ENCODE data around the gene EMX1. TPM values are rescaled to one million over a fixed set of nuclear protein-coding genes. Genes with fewer than 3 reads are reported as not detected.

The EMX1 gene
- total and polyA plus RNA-seq, 12 donors, result 0.01 to 0.07 TPM; not detected in 10

GRCh38 chr2:72955228-72956049 lies 38.1 kb downstream of the EMX1 start:
- Histone ChIP-seq H3K27me3 (no peaks in the 10 kb centered on the region), H3K4me3 (no peak overlapping the region), H3K9me3 (no peaks in the 10 kb centered on the region), H3K27ac (no peak overlapping the region), H3K4me1 (peaks cover 0 to 17% (median 0%) of the 10 kb centered on the region in 9 donors), H3K36me3 (peaks cover 0 to 13% (median 0%) of the 10 kb centered on the region in 9 donors)
- WGBS, 2 donors, result 70 to 78% methylated on average over 24 of the region's 24 CpGs
- ATAC-seq (no peak), DNase-seq (no peak)
- TF ChIP-seq CTCF (IDR thresholded peaks at IDR 0.05), result no peak
- intact Hi-C loops (cut with DNase I), result no loop called here

DNA sequence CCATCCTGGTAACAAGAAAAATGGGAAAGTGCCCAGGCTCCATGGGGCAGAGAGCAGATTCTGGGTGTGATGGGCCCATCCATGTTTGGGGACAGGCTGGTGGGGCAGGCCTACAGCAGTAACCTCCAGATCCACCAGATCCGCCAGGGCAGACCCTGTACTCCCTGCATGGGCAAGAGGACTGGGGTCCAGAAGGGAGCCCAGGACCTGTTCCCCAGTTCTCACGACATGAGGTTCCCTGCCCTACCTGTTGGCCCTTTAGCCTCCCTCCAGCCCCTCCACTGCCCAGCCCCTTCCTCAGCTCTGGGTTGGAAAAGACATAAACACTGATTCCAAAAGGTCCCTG lies 38.7 kb downstream of the EMX1 start:
- H3K36me3 ChIP-seq, result peaks cover 0 to 14% (median 0%) of the 10 kb centered on the region in 9 donors
- H3K27me3 ChIP-seq, result no peaks in the 10 kb centered on the region
- ATAC-seq (no peak), DNase-seq (no peak)
- no peak for TF ChIP-seq CTCF (IDR thresholded peaks at IDR 0.05)
- intact Hi-C loops (cut with DNase I), result no loop called here
- no peak overlapping the region for H3K4me3 ChIP-seq
- peaks cover 0 to 17% (median 0%) of the 10 kb centered on the region in 9 donors for H3K4me1 ChIP-seq
- 96 to 100% methylated on average over 2 of the region's 2 CpGs for WGBS, 2 donors
- H3K9me3 ChIP-seq, result no peaks in the 10 kb centered on the region
- no peak overlapping the region for H3K27ac ChIP-seq

DNA sequence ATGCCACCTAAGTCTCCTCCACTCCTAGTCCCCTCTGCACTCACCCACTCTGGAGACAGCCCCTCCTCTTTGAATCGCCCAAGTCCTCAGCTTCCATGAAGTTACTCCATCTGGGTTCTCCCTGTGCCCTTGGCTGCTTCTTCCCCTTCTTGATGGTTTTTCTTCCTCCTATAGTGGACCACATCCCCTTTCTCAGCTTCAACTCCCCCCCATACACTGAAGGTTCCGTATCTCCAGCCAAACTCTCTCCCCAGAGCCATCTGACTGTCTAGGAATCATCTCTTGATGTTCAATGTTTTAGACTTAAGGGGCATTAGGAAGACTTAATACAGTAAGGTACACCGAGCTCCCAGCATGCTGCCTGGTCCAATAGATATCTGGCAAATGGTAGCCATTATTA lies 39.6 kb downstream of the EMX1 start:
- 90 to 91% methylated on average over 3 of the region's 3 CpGs for WGBS, 2 donors
- no peak overlapping the region for H3K4me3 ChIP-seq
- intact Hi-C loops (cut with DNase I), result no loop called here
- H3K27me3 ChIP-seq, result no peaks in the 10 kb centered on the region
- H3K4me1 ChIP-seq, result peaks cover 0 to 17% (median 0%) of the 10 kb centered on the region in 9 donors
- H3K9me3 ChIP-seq, result no peaks in the 10 kb centered on the region
- peak in 5 of 8 donors; percentile 19 to 39 (median 32) for ATAC-seq
- peaks cover 0 to 17% (median 0%) of the 10 kb centered on the region in 9 donors for H3K36me3 ChIP-seq
- H3K27ac ChIP-seq, result no peak overlapping the region
- no peak for DNase-seq
- no peak for TF ChIP-seq CTCF (IDR thresholded peaks at IDR 0.05)

DNA sequence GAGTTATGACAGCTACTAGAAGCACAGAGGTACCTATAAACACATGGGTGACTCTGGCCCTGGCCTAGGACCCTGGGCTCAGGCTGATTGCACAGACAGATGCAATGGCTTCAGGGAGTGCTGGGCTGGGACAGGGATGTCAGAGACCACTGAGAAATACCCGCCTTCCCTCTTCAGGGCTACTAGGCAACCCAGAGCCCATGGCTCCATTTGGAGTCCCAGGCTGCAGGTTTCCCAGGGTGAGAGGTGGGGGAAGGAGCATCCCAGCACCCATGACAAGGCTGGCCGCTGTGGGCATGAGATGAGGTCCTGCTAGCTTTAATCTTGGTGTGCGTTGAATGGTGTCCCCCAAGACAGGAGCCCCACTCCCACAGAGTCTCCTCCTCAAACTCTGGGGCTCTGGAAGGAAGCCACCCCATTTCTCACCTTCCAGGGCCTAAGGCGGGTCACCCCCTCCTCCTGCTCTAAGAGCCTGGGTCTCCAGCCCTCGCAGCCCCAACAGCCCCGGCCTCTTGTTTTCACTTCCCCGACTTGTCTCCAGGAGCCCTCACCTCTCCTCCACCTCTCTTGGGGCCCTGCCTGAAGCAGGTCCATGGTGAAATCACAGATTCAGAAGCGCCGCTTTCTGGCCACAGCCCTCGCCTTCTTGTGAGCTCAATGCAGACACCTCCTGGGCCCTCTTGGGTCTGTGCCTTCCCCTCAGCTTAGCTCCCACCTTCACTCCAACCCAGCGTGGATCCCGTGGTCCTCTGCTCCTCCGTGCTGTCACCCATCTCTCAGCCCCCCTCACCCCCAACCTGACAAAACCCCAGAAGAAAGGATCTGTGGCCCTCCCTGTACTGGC lies 41.4 kb downstream of the EMX1 start:
- no peaks in the 10 kb centered on the region for H3K27me3 ChIP-seq
- ATAC-seq (no peak), DNase-seq (no peak)
- H3K4me1 ChIP-seq, result peaks cover 0 to 17% (median 0%) of the 10 kb centered on the region in 9 donors
- WGBS, 2 donors, result 97 to 99% methylated on average over 13 of the region's 13 CpGs
- no peaks in the 10 kb centered on the region for H3K9me3 ChIP-seq
- H3K36me3 ChIP-seq, result peaks cover 0 to 26% (median 0%) of the 10 kb centered on the region in 9 donors
- intact Hi-C loops (cut with DNase I), result no loop called here
- no peak overlapping the region for H3K4me3 ChIP-seq
- no peak for TF ChIP-seq CTCF (IDR thresholded peaks at IDR 0.05)
- H3K27ac ChIP-seq, result no peak overlapping the region
